ENCODE results near the gene HOXD3.
A peak's percentile ranks its signal among the peaks of the same experiment; 100 is the strongest.

The HOXD3 gene

DNA sequence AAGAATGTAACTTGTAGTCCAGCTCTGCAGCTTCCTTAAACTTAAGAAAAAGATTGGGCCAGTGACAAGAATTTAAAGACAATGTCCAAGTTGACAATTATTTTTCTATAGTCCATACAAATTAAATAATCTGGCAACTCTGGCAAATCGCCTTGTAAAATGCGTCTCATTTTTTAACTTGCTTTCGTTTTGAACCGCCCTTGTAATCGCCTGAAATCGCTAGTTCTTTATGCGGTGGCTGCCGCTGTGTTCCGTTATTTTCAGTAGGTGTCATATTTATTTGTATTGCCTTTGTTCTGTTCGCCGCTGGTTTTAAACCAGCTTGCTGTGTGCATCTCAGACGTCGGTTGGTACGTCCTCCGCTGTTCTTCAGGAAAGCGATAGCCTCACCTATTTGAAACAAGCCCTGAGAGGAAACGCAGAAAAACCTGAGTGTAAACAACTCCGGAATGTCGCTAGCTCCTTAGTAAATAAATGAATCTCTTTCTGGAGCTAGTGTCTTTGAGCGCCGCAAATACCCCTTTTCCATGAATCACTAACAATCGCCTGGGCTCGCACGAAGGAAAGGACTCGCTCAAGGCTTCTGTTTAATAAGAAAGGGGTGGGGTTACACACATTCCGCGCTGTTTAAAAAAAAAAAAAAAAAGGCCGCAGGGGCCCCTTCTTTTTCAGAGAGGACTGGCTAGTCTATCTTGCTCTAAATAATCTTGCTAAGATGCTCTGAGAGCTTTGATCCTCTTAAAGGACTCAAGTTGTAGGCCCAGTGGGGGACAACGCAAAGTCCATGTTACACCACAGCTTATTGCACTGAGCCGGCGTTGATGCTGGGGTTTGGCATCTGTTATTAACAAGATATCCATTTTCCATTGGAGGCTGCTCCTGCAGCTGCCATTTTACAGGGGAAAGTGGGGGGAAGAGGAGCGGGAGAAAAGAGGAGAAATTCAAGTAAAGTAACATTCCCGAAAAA, 24.6 kb upstream of the HOXD3 start:
- DNase-seq (ENCODE audit: insufficient read length, low spot score), result no peak
- peak; percentile 18 for FAIRE-seq

DNA sequence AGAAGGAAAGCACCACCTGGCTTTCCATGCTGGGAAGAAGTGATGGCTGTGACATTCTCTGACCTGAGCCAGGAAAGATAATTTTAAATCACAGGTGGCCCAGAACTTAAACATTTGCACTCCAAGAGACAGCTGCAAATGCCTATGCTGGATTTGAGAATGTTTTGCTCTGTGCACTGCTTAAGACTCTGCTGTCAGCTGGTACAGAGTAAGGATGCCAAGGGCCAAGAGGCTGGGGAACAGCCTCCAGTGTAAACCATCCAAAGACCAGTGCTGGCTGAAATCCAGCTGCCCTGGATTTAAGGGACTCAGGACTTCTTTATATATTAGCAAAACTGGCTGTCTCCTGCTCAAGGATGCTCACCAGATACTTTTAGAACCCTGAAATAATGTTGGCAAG, 23.7 kb upstream of the HOXD3 start:
- FAIRE-seq, result no peak
- no peak for DNase-seq (ENCODE audit: insufficient read length, low spot score)

DNA sequence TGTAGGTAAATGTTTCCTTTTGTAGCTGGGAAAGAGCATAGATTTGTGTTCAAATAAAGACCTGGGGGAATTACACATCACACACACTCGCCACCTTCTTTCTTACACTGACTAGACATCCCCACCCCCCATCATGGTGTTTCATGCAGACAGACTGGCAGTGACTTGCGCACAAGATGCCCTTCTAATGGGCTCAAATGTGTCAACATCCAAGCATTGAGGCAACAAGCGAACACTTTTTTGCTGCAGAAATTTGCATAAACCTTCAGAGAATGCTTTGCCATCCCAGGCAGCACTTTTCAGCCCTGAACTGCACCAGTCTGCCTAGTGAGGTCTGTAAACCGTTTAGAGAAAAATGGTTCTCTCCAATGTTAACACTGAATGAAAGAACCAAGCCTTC, 23.1 kb upstream of the HOXD3 start:
- FAIRE-seq, result no peak
- DNase-seq (ENCODE audit: insufficient read length, low spot score), result no peak

DNA sequence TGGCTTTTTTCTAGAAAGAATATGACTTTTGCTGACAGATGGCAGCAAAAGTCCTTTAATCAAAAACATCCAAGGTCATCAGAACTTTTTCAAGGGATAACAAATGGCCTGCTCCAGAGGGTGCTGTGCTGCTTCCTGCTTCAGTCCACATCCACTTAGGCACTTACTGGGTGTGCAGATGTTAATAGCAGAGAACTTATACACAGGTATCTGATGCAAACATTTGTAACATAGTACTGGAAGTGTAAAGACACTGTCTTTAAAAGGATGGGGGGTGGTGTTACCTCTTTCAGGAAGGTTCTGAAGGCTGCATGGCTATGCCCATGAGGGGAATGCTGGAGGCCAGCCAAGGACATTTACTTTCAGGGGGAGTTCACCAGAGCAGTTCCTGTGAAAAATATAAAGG, 22.1 kb upstream of the HOXD3 start:
- FAIRE-seq (no peak), DNase-seq (ENCODE audit: insufficient read length, low spot score) (no peak)

DNA sequence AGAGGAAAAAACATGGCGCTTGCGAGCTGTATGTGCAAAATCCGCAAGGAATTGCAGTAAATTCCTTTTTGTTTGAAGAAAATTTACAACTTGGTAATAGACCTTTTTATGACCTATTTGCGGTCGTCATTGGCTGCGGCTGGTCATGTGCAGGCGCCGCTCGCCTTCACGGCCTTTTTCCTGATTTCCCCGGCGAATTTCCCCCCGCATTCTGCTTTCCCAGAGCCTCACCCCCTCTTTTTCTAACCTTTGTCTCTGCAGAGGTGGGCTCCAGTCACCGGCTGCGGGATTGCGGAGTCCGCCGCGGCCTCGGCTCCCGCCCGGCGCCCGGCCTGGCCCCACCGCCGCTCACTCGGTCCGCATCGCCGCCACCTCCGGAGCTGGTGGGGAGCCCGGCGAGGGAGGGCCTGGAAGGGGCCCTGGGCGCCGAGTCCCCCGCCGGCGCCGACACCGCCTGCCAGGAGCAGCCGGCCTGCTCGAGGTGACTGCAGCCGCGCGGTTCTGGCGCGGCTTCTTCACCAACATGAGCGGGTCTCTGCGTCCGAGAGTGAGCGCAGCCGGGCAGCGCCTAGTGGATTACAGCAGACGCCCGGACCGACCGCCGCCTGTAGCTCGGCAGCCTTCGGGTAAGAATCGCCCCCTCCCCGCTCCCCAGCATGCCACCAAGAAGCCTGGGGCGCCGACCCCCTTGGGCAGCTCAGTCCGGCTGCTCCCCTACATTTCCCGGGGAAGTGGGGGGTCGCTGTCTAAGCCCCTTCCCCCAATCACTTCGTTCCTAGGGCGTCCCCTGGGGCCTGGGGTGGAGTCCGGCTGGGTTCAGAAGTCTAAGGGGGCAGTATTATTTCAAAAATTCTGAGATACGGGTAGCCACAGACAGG, 20.5 kb upstream of the HOXD3 start:
- FAIRE-seq (no peak), DNase-seq (ENCODE audit: insufficient read length, low spot score) (no peak)

DNA sequence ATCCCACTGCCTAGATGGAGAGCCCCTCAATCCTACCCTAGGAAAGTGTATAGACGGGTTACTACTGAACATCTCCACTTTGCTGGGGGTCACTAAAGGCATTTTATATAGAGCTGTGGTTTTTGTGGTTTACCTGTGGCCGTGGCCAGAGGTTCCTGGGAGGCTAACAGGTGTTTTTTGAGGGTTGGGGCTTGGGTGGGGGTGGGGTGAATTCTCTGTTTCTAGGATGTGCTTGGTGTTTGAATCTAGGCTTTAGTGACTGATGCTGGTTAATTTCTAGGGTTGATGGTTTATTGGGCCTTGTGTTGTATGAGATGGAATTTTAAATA, 19.9 kb upstream of the HOXD3 start:
- no peak for FAIRE-seq
- DNase-seq (ENCODE audit: insufficient read length, low spot score), result no peak

DNA sequence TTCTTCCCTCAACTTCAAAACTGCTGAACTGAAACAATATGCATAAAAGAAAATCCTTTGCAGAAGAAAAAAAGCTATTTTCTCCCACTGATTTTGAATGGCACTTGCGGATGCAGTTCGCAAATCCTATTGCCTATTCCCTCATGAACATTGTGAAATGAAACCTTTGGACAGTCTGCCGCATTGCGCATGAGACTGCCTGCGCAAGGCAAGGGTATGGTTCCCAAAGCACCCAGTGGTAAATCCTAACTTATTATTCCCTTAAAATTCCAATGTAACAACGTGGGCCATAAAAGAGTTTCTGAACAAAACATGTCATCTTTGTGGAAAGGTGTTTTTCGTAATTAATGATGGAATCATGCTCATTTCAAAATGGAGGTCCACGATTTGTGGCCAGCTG, 19.2 kb upstream of the HOXD3 start:
- DNase-seq (ENCODE audit: insufficient read length, low spot score), result no peak
- FAIRE-seq, result no peak

DNA sequence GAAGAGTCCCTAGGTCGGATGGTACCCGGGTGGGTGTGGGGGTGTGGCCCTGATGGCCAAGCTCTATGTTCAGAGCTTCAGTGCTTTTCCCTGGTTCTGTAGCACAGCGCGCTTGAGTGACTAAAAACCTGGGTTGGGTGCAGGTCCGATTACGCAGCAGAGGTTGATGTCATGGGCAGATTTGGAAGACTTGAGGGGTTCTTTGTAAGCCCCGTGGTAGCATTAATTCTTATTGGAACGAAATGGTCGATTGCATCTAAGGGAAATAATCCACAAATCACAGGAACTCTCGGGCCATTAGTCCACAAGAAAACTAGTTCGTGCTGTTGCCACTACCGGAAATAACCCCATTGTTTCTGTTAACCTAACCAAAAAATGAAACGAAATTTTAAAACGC, 18.6 kb upstream of the HOXD3 start:
- DNase-seq (ENCODE audit: insufficient read length, low spot score), result no peak
- no peak for FAIRE-seq

DNA sequence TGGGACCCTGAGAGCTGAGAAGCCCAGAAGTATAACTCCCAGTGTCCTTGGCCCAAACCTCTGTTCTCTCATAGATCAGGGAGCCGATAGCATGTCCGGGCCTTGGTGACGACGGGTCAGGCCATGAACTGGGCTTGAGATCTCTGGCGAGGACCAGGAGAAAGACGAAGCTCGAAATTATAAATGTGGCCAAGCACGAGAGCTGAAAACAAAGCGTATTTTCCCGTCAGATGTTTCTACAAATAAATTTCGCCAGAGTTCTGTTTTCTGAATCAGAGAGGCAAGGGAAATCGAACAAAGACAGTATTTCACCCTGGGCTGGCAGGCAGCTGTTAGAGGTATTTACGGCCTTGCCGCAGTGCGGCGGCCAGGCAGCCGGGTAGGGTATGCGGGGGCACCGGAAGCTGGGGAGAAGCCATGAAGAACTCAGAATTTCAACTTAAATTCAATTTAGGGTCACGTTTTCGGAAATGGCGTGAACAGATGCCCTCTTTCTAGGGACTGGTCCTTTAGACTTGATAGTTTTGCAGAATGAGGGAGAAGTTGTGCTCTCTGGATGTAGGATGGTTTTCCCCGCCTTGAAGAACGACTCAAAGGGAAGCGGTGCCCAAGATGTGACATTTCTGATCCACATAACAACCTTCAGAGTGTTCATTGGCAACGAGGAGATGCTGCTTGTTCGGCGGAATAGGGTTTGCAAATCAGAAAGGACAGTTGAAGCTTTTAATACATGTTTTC, 18.0 kb upstream of the HOXD3 start:
- DNase-seq (ENCODE audit: insufficient read length, low spot score), result no peak
- FAIRE-seq, result no peak

DNA sequence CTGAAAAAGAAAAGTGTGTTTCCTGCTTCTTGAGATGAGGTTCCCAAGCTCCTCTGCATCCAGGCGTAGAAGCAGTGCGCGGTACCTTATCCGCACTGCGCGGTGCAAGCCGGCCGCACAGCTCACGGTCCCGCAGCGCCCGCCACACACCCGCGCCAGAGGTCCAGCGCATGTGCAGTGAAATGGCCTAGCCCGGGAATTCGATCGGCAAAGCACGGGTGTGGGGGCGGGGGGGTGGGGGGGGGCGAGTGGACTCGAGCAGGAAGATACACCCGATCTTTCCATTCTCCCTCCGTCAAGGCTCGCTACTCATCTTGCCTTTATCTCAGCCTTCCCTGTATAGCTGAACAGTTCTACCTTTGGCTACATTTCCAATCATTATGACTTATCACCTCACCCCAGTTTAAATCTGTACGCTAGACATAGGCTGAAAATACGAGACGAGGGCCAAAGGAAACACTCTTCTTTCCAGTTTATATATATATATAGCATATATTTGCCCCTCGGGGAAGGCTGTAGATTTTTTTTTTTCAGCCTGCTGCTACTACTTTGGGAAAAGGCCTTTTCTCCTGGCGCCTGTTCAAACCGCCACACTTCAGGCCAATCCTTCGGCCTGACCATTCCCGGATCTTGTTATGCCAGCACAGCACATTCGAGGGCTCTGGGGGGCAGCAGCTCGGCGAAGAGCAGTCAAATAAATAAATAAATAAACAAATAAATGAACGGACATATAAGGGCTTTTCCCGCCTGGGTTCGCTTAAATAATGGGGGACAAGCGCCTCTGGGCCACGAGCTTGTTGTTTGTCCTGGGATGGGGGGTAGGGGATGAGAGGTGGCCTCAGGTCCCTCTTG, 17.2 kb upstream of the HOXD3 start:
- DNase-seq (ENCODE audit: insufficient read length, low spot score) (no peak), FAIRE-seq (no peak)

DNA sequence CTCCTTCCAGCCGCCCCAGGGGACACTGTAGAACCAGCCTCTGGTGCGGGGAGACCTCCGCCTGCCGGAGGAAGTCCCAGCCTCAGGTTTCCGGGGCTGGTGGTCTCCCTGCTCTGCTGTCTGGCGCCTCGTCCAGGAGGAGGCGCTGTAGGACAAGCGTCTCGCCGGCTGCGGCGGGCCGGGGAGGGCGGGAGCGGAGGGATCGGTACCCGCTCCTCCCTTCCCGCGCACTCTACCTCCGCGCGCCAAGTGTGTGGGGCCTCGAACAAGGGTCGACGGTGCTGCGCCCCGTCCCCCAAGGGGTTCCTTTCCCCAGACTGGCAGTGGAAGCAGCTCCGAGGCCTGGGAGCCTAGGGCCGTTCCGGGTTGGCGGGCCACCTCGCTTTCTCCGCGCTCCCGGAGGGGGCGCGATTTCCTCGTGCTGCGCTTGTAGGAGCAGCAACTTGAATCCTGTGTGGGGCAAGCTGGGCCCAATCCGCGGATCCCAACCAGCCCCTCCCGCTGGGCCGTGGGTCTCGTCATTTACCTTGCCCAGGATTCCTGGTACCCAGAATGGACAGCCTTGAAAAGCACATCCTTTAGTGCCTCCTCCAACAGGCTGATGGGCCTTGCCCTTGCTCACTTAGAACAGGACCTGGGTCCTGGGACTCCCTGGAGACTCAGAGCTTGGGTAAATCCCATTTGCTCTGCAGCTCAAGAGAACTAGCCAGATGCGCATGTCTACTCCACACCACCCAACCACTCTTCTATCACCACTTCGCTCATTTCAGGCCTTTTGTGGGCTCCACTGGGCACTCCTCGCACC, 16.4 kb upstream of the HOXD3 start:
- DNase-seq (ENCODE audit: insufficient read length, low spot score), result peak; percentile 94
- FAIRE-seq, result no peak

DNA sequence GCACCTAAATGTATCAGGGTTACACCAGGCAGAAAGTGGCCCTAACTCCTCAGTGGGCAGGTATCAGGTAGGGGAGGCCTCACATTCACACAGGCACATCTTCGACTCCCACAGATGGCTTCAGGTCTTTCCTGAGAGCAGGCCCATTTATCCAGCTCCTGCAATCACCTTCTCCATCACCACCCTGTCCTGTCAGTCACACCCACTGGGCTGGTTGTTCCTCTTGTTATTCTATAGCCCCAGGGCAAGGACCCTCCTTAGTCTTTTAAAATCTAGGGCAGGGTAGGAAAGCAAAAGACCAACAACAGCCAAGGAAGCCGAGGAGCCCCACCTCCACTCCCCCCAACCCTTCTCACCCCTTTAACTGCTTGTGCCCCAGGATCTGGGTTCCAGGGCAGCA, 14.8 kb upstream of the HOXD3 start:
- FAIRE-seq (no peak), DNase-seq (ENCODE audit: insufficient read length, low spot score) (no peak)

DNA sequence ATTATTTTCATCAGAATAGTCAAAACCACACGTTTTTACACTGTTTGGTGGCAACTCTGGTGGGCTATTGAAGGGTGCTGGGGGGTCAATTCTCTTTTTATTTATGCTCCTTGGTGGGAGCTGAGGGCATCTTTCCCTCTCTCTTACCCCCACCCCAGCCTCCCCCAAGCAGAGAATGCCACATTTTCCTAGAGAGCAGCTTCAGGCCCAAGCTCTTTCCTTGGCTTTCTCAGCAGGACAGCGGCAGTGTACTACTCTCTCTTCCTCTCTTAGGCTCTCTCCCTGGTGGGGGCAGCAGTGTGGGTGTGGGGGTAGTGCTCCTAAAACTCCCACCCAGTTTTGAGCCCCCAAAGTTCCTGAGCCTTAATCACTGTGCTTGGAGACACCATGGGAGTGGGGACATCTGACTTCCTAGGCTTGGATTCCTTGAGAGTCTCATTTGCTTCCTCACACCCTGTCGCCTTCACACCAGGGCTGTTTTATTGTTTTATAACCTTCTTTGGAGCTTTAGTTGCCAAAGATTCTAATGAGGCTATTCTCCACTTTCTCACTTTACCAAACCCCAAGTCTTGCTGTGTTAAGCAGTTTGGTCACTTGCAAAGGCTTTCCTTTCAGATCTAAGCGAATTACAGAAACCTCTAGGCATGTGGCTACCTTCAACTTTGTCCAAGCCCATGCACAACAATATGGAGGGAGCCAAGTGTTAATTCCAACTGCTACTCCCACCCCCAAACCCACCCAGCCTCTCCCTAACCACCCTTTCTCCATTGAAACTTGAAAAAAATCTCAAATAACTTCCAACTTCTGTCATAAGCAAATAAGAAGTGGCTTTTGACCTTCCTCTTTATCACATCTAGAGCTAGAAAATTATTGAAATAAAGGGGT, 11.8 kb upstream of the HOXD3 start:
- FAIRE-seq (no peak), DNase-seq (ENCODE audit: insufficient read length, low spot score) (no peak)

DNA sequence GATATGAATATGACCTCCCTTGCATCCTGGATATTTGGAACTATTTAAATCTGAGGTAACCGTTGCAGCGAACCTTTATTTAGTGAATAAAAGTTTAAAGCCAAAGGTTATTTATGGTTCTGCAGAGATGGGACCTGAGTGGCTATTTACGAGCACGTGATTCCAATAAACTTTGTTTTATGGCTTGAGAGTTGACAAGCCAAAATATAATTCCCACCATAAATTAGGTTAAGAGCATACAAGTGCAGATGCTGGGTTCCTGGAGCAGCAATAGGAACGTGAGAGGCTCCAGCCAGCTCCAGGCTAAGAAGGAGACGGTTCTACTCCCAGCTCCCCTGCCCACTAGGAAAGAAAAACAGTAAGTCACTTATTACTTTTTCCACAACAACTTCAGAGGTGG, 11.0 kb upstream of the HOXD3 start:
- no peak for FAIRE-seq
- no peak for DNase-seq (ENCODE audit: insufficient read length, low spot score)

DNA sequence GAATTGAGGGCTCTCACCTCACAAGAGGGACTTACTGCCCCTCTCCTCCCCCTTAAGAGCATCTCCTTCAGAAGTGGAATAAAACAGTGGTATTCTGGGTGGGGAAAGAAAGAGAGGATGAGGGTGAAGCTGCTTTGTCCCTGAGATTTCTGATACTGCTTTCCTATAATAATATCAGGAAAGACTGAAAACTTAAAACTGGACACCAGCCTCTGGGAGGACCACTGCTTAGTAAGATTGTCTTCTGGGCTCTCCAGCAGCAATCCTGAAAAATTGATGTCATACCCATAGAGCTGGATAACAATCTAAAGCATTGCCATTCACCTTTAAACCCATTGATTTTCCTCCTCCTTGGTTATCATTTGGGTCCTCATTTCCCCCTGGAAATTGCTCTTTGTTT, 10.5 kb upstream of the HOXD3 start:
- DNase-seq (ENCODE audit: insufficient read length, low spot score), result no peak
- FAIRE-seq, result no peak

DNA sequence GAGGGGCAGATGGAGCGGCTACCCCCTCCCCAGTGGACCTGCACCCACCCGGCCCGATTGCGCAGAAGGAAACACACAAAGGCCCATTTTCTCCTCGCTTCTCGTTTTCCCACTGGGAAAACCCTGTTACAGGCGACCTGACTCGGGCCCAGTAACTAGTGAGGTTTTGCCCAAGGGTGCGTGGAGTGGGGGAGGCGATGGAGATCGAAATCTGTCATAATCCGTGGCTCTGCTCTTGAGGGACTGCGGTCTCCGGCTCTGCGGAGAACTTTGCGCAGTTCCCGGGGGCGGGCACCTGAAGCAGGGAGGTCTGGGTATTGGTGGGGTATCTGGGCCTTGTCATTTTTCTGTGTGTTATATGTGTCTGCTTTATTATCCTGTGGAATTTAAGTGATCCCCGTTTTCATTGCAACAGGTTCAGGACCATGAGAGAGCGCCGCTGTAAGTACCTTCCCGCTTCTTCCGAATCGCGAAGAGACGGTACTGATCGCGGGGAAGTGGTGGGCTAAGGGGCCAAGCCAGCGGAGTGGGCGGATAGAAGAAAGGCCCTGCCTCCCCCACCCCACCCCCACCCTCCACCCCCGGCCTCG, 9.8 kb upstream of the HOXD3 start:
- FAIRE-seq (no peak), DNase-seq (ENCODE audit: insufficient read length, low spot score) (no peak)

DNA sequence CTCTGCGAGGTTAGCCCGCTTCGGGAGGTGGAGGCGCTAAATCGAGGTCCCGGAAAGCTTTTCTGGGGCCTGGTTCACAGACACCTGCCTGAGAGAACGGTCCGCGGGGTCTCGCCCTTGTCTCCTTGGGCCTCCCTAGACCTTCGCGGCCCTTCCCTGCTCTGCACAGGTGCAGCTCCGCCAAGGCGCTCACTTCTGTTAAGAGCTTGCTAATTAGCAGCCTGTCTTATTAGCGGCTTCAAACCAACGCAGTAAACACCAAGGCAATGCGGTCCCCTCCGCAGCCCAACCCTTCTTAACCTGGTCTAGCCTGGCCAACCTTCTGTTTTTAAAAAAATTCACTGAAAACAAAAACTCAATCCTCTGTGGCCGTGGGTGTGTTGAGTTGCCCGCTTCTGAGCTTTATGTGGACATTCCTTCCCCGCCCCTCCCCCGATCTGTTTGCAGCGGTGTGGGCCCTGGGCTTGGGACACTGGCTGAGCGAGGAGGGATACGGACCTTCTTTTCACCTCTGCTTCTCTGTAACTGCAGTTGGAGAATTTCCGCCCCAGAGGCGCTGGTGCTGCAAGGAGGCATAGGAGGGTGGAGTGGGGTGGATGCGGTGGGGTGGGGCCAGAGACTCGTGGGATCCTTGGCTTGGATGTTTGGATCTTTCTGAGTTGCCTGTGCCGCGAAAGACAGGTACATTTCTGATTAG, 9.2 kb upstream of the HOXD3 start:
- no peak for DNase-seq (ENCODE audit: insufficient read length, low spot score)
- FAIRE-seq, result no peak
